Body of pancreas (tissue), 4 donors: Measurements from ENCODE around the gene SLC39A1. TPM values are rescaled to one million over a fixed set of nuclear protein-coding genes. Genes with fewer than 3 reads are reported as not detected.

ENCODE experiments used
- ATAC-seq: fragments of 150-250 bp; one replicate; pipeline ENCODE4 v1.9.1; 2016
- DNase-seq, 4 donors: peaks; one replicate each; pipeline ENCODE4 v3.0.0-alpha.2; 2019
- H3K27ac ChIP-seq, 4 donors: fragments of 200-600 bp; sonication (generic); 1 replicate in 3 of 4; 2 replicates in 1 of 4; pipeline versions ENCODE4 v1.5.1 to v1.6.1; 2016 to 2019; ENCODE audit warnings: mild to moderate bottlenecking in 1 of 4, mixed read lengths in 1 of 4, moderate library complexity in 1 of 4
- H3K27me3 ChIP-seq, 2 donors: fragments of 200-600 bp; sonication (generic); one replicate each; pipeline ENCODE4 v1.6.0; 2016; ENCODE audit warnings: mild to moderate bottlenecking in 1 of 2
- H3K36me3 ChIP-seq, 2 donors: fragments of 200-600 bp; sonication (generic); replicated peaks in 1 of 2; 2 replicates each; pipeline ENCODE4 v1.5.1; 2016; ENCODE audit warnings: low read depth in 2 of 2; ENCODE audit not compliant: insufficient read depth in 1 of 2
- H3K4me1 ChIP-seq: fragments of 200-600 bp; sonication (generic); one replicate; pipeline ENCODE4 v1.6.0; 2016
- H3K4me3 ChIP-seq, 2 donors: fragments of 200-600 bp; sonication (generic); 1 replicate in 1 of 2; 2 replicates in 1 of 2; pipeline ENCODE4 v1.5.1; 2016 to 2019
- H3K9me3 ChIP-seq, 3 donors: fragments of 200-600 bp; sonication (generic); 1 replicate in 2 of 3; 2 replicates in 1 of 3; pipeline ENCODE4 v1.5.1; 2016
- CTCF ChIP-seq, 7 experiments: fragments of 450-650 bp in 4 of 7; fragments of 200-600 bp in 3 of 7; sonication (generic) in 3 of 7; IDR thresholded peaks; one replicate each; pipeline ENCODE4 v1.5.1; 2016 to 2019; ENCODE audit warnings: antibody characterized with exemption in 7 of 7
- POLR2A ChIP-seq, 3 donors: fragments of 450-650 bp; IDR thresholded peaks; one replicate each; pipeline ENCODE4 v1.6.1; 2016; ENCODE audit warnings: antibody characterized with exemption in 3 of 3, mild to moderate bottlenecking in 2 of 3
- WGBS, 2 donors: methylation state at CpG; one replicate each; pipeline ENCODE4 v1.1.5; 2017; 5-methylcytosine and 5-hydroxymethylcytosine counted together
- intact Hi-C: fragments of 100-400 bp; cut with DNase I; formaldehyde crosslinking; loops from one replicate; pipeline ENCODE4 v1.15.1; 2023
- total RNA-seq, 2 donors: library from RNA; depleted of rRNA; stranded (reverse); fragments of >200 nt; gene quantifications; one replicate each; pipeline ENCODE4 v1.1.0, GENCODE V29; 2016

SLC39A1 gene
- total RNA-seq, 2 donors from 2014 or later = 30.7 to 35.5 TPM

GRCh38 chr1:153951183-153951582, 12.2 kb downstream of the SLC39A1 start:
- H3K27ac ChIP-seq = no peak overlapping the region
- intact Hi-C loops = no loop called here
- no peak for DNase-seq
- H3K4me3 ChIP-seq = no peak overlapping the region
- peaks cover 12% of the 10 kb centered on the region for H3K4me1 ChIP-seq
- no peak for ATAC-seq
- 86 to 95% methylated on average over 8 to 11 of the region's 11 CpGs for WGBS, 2 donors
- no peaks in the 10 kb centered on the region for H3K27me3 ChIP-seq
- TF ChIP-seq POLR2A (IDR thresholded peaks at IDR 0.05) (no peak), CTCF (IDR thresholded peaks at IDR 0.05) (no peak)
- H3K36me3 ChIP-seq = peaks cover 0 to 16% of the 10 kb centered on the region in 2 donors
- H3K9me3 ChIP-seq = no peaks in the 10 kb centered on the region

GRCh38 chr1:153946622-153947241, 16.6 kb downstream of the SLC39A1 start, which contains the start of gene DENND4B:
Gene DENND4B, minus strand, starts transcription at chr1:153946718. Its CDS starts 2,344 bp downstream, at chr1:153944374.
- H3K27me3 ChIP-seq = no peaks in the 10 kb centered on the region
- ATAC-seq (peak; percentile 91), DNase-seq (peak; percentile 80 to 86 (median 84))
- peaks cover 26% of the 10 kb centered on the region for H3K4me1 ChIP-seq
- H3K36me3 ChIP-seq = peaks cover 0 to 12% of the 10 kb centered on the region in 2 donors
- TF ChIP-seq CTCF (IDR thresholded peaks at IDR 0.05) (peak; percentile 89 to 99 (median 97)), POLR2A (IDR thresholded peaks at IDR 0.05) (no peak)
- peak within 1 kb of the TSS; percentile 79 to 95 (median 90) for H3K27ac ChIP-seq
- intact Hi-C loops = loop anchor here (10.0 kb wide), 1 partner anchor 142 kb away; no protein-coding TSS in a partner anchor
- WGBS, 2 donors = 16 to 36% methylated on average over 6 to 13 of the region's 28 CpGs
- no peaks in the 10 kb centered on the region for H3K9me3 ChIP-seq
- H3K4me3 ChIP-seq = peak within 1 kb of the TSS; percentile 32 to 74

GRCh38 chr1:153945795-153946621, 17.3 kb downstream of the SLC39A1 start:
- intact Hi-C loops = loop anchor here (10.0 kb wide), 1 partner anchor 141 kb away; no protein-coding TSS in a partner anchor
- H3K27ac ChIP-seq = peak overlapping the region; percentile 79 to 95 (median 90)
- H3K4me3 ChIP-seq = peak overlapping the region; percentile 32 to 74
- peaks cover 0 to 6% of the 10 kb centered on the region in 2 donors for H3K36me3 ChIP-seq
- H3K9me3 ChIP-seq = no peaks in the 10 kb centered on the region
- ATAC-seq = peak; percentile 76
- peaks cover 26% of the 10 kb centered on the region for H3K4me1 ChIP-seq
- H3K27me3 ChIP-seq = no peaks in the 10 kb centered on the region
- TF ChIP-seq CTCF (IDR thresholded peaks at IDR 0.05) (no peak), POLR2A (IDR thresholded peaks at IDR 0.05) (peak in 2 of 3 donors; percentile 48 to 52)
- DNase-seq = peak; percentile 72 to 86 (median 76)
- WGBS, 2 donors = 1% methylated on average over 89 of the region's 95 CpGs; no CpG with 5 or more reads in 1 of the 2 donors

- peak in 3 of 4 donors; percentile 29 to 71 (median 30) for DNase-seq
- H3K27me3 ChIP-seq = no peaks in the 10 kb centered on the region
- no peak for TF ChIP-seq CTCF (IDR thresholded peaks at IDR 0.05)
- no peak for TF ChIP-seq POLR2A (IDR thresholded peaks at IDR 0.05)
- WGBS, 2 donors = 26 to 71% methylated on average over 7 to 11 of the region's 12 CpGs
- H3K36me3 ChIP-seq = peaks cover 0 to 2% of the 10 kb centered on the region in 2 donors
- no peaks in the 10 kb centered on the region for H3K9me3 ChIP-seq
- peak overlapping the region; percentile 79 to 95 (median 90) for H3K27ac ChIP-seq
- no peak for ATAC-seq
- H3K4me1 ChIP-seq = peaks cover 26% of the 10 kb centered on the region
- intact Hi-C loops = loop anchor here (10.0 kb wide), 1 partner anchor 140 kb away; no protein-coding TSS in a partner anchor
- H3K4me3 ChIP-seq = peak overlapping the region; percentile 32 to 74
These were observed 18.1 kb downstream of the SLC39A1 start for GRCh38 chr1:153945131-153945794.
